HepG2 (cell line): ENCODE data around the gene SRSF8. TPM values are rescaled to one million over a fixed set of nuclear protein-coding genes. Genes with fewer than 3 reads are reported as not detected.
A peak's percentile ranks its signal among the peaks of the same experiment; 100 is the strongest.

Experiments used
- CBFB ChIP-seq: sonication (generic); formaldehyde crosslinking; IDR thresholded peaks from 2 replicates; pipeline ENCODE4 v1.4.0; 2020; ENCODE audit warnings: missing genetic modification reagents
- JUND ChIP-seq: sonication (generic); formaldehyde crosslinking; IDR thresholded peaks from 2 replicates; pipeline ENCODE4 v1.8.0; 2022; ENCODE audit warnings: mild to moderate bottlenecking, missing genetic modification reagents
- KLF13 ChIP-seq: sonication (generic); formaldehyde crosslinking; IDR thresholded peaks from 2 replicates; pipeline ENCODE4 v1.4.0; 2020; ENCODE audit warnings: mild to moderate bottlenecking, missing genetic modification reagents
- MXI1 ChIP-seq: IDR thresholded peaks from 3 replicates; pipeline ENCODE4 v1.6.1; 2012; ENCODE audit warnings: low read depth, low read length, inconsistent platforms, borderline replicate concordance
- NBN ChIP-seq: fragments of 450-650 bp; conservative IDR thresholded peaks from 2 replicates; pipeline ENCODE4 v1.6.1; 2017
- TP53 ChIP-seq: sonication (generic); formaldehyde crosslinking; conservative IDR thresholded peaks from 2 replicates; pipeline ENCODE4 v1.4.0; 2020; ENCODE audit warnings: missing genetic modification reagents
- ZNF143 ChIP-seq: sonication (generic); formaldehyde crosslinking; IDR thresholded peaks from 2 replicates; pipeline ENCODE4 v1.4.0; 2020; ENCODE audit warnings: missing genetic modification reagents
- ZNF282 ChIP-seq: fragments of 450-650 bp; IDR thresholded peaks from 2 replicates; pipeline ENCODE4 v1.6.1; 2018; ENCODE audit not compliant: partially characterized antibody
- ZNF354B ChIP-seq: sonication (generic); formaldehyde crosslinking; IDR thresholded peaks from 2 replicates; pipeline ENCODE4 v1.8.0; 2022; ENCODE audit warnings: mild to moderate bottlenecking, missing genetic modification reagents
- ZNF792 ChIP-seq: IDR thresholded peaks from 2 replicates; pipeline ENCODE4 v1.6.1; 2016
- ZNF878 ChIP-seq: sonication (generic); formaldehyde crosslinking; IDR thresholded peaks from 2 replicates; pipeline ENCODE4 v1.8.1; 2023; ENCODE audit warnings: mild to moderate bottlenecking, missing genetic modification reagents, moderate library complexity
- polyA plus RNA-seq, 8 experiments: library from polyadenylated mRNA; depleted of rRNA in 3 of 8; stranded (reverse) in 7 of 8; unstranded in 1 of 8; fragments of >200 nt; fragmentation: Illumina TruSeq in 4 of 8; extraction: Trizol in 4 of 8; gene quantifications; 2 replicates each; pipeline versions ENCODE4 v1.2.1 to v1.2.3, GENCODE V29; 2011 to 2016; ENCODE audit warnings: low read depth in 4 of 8, missing spikeins in 1 of 8, mixed read lengths in 1 of 8; ENCODE audit not compliant: insufficient read depth in 1 of 8
- total RNA-seq, 5 experiments: library from RNA; depleted of rRNA; stranded (reverse); fragments of >200 nt; fragmentation: Illumina TruSeq; extraction: Trizol; gene quantifications; 2 replicates each; pipeline ENCODE4 v1.2.3, GENCODE V29; 2016; ENCODE audit warnings: low read depth in 1 of 5
- TF ChIP-seq, protein P1 (sequence below), 2 experiments: sonication (generic) in 1 of 2; formaldehyde crosslinking in 1 of 2; IDR thresholded peaks; 2 replicates each; pipeline versions ENCODE4 v1.4.0 to v1.6.1; 2016 to 2020; ENCODE audit warnings: borderline replicate concordance in 1 of 2, low read depth in 1 of 2, mild to moderate bottlenecking in 1 of 2, missing genetic modification reagents in 1 of 2
- TF ChIP-seq, protein P2 (sequence below): sonication (generic); formaldehyde crosslinking; IDR thresholded peaks from 2 replicates; pipeline ENCODE4 v1.9.0; 2021; ENCODE audit warnings: missing genetic modification reagents, borderline replicate concordance
- TF ChIP-seq, protein P3 (sequence below): IDR thresholded peaks from 2 replicates; pipeline ENCODE4 v1.6.1; 2012; ENCODE audit warnings: low read length, improper control_type of control experiment
- TF ChIP-seq, protein P4 (sequence below): sonication (generic); formaldehyde crosslinking; IDR thresholded peaks from 2 replicates; pipeline ENCODE4 v1.9.0; 2021; ENCODE audit warnings: missing genetic modification reagents, mild to moderate bottlenecking, borderline replicate concordance

SRSF8 gene
- total and polyA plus RNA-seq, 2 of the 13 experiments (the other 11 are each of a cell fraction or from before 2014, with no cell fraction given): 21.8 to 25.8 TPM

DNA sequence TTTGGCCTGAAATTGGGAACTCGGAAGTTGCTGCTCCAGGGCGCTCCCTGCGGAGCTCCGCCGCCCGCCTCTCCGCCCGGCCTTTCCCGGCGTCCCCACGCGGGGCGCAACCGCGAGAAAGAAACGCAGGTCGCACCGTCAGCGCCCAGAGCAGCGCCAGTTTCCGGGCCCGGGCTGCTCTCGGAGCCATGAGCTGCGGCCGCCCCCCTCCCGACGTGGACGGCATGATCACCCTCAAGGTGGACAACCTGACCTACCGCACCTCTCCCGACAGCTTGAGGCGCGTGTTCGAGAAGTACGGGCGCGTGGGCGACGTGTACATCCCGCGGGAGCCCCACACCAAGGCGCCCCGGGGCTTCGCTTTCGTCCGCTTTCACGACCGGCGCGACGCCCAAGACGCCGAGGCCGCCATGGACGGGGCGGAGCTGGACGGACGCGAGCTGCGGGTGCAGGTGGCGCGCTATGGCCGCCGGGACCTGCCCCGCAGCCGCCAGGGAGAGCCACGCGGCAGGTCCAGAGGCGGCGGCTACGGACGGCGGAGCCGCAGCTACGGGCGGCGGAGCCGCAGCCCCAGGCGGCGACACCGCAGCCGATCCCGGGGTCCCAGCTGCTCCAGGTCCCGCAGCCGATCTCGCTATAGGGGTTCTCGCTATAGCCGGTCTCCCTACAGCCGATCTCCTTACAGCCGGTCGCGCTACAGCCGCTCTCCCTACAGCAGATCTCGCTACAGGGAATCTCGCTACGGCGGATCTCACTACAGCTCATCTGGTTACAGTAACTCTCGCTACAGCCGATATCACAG is 521 bp downstream of the SRSF8 start (continued):
- TF ChIP-seq, protein P1, sequence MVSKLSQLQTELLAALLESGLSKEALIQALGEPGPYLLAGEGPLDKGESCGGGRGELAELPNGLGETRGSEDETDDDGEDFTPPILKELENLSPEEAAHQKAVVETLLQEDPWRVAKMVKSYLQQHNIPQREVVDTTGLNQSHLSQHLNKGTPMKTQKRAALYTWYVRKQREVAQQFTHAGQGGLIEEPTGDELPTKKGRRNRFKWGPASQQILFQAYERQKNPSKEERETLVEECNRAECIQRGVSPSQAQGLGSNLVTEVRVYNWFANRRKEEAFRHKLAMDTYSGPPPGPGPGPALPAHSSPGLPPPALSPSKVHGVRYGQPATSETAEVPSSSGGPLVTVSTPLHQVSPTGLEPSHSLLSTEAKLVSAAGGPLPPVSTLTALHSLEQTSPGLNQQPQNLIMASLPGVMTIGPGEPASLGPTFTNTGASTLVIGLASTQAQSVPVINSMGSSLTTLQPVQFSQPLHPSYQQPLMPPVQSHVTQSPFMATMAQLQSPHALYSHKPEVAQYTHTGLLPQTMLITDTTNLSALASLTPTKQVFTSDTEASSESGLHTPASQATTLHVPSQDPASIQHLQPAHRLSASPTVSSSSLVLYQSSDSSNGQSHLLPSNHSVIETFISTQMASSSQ (IDR thresholded peaks at IDR 0.05; ENCODE audit: low read depth): no peak
- TF ChIP-seq, protein P1 (CRISPR knock-in tag; IDR thresholded peaks at IDR 0.05; ENCODE audit: borderline replicate concordance): peak; percentile 34; the same call in 1 of the 2 replicates
- TF ChIP-seq ZNF282 (no peak), ZNF143 (CRISPR knock-in tag) (peak; percentile 61), NBN (no peak), CBFB (CRISPR knock-in tag) (peak; percentile 5; the same call in 1 of the 2 replicates), TP53 (CRISPR knock-in tag) (no peak; the same call in 1 of the 2 replicates), JUND (CRISPR knock-in tag) (no peak), MXI1 (peak; percentile 4; the same call in 1 of the 3 replicates), ZNF354B (CRISPR knock-in tag) (no peak), ZNF878 (peak; percentile 40; the same call in 1 of the 2 replicates), ZNF792 (CRISPR knock-in tag) (0 out of 2 replicates have a peak, but pooled peaks have one; percentile 26), KLF13 (CRISPR knock-in tag) (no peak)
- TF ChIP-seq, protein P2, sequence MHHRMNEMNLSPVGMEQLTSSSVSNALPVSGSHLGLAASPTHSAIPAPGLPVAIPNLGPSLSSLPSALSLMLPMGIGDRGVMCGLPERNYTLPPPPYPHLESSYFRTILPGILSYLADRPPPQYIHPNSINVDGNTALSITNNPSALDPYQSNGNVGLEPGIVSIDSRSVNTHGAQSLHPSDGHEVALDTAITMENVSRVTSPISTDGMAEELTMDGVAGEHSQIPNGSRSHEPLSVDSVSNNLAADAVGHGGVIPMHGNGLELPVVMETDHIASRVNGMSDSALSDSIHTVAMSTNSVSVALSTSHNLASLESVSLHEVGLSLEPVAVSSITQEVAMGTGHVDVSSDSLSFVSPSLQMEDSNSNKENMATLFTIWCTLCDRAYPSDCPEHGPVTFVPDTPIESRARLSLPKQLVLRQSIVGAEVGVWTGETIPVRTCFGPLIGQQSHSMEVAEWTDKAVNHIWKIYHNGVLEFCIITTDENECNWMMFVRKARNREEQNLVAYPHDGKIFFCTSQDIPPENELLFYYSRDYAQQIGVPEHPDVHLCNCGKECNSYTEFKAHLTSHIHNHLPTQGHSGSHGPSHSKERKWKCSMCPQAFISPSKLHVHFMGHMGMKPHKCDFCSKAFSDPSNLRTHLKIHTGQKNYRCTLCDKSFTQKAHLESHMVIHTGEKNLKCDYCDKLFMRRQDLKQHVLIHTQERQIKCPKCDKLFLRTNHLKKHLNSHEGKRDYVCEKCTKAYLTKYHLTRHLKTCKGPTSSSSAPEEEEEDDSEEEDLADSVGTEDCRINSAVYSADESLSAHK (CRISPR knock-in tag): no peak
- TF ChIP-seq, protein P3, sequence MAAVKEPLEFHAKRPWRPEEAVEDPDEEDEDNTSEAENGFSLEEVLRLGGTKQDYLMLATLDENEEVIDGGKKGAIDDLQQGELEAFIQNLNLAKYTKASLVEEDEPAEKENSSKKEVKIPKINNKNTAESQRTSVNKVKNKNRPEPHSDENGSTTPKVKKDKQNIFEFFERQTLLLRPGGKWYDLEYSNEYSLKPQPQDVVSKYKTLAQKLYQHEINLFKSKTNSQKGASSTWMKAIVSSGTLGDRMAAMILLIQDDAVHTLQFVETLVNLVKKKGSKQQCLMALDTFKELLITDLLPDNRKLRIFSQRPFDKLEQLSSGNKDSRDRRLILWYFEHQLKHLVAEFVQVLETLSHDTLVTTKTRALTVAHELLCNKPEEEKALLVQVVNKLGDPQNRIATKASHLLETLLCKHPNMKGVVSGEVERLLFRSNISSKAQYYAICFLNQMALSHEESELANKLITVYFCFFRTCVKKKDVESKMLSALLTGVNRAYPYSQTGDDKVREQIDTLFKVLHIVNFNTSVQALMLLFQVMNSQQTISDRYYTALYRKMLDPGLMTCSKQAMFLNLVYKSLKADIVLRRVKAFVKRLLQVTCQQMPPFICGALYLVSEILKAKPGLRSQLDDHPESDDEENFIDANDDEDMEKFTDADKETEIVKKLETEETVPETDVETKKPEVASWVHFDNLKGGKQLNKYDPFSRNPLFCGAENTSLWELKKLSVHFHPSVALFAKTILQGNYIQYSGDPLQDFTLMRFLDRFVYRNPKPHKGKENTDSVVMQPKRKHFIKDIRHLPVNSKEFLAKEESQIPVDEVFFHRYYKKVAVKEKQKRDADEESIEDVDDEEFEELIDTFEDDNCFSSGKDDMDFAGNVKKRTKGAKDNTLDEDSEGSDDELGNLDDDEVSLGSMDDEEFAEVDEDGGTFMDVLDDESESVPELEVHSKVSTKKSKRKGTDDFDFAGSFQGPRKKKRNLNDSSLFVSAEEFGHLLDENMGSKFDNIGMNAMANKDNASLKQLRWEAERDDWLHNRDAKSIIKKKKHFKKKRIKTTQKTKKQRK: no peak
- TF ChIP-seq, protein P4, sequence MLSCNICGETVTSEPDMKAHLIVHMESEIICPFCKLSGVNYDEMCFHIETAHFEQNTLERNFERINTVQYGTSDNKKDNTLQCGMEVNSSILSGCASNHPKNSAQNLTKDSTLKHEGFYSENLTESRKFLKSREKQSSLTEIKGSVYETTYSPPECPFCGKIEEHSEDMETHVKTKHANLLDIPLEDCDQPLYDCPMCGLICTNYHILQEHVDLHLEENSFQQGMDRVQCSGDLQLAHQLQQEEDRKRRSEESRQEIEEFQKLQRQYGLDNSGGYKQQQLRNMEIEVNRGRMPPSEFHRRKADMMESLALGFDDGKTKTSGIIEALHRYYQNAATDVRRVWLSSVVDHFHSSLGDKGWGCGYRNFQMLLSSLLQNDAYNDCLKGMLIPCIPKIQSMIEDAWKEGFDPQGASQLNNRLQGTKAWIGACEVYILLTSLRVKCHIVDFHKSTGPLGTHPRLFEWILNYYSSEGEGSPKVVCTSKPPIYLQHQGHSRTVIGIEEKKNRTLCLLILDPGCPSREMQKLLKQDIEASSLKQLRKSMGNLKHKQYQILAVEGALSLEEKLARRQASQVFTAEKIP (CRISPR knock-in tag): no peak
